Head of caudate nucleus (tissue), 42 donors: Measurements from ENCODE around the gene RBP3.

ENCODE experiments used
- DNase-seq, 42 donors: peaks; one replicate each; pipeline versions ENCODE4 v3.0.0 to v3.0.0-alpha.2; 2020 to 2021; ENCODE audit warnings: mixed read lengths in 7 of 42
- intact Hi-C: fragments of 100-400 bp; cut with DNase I; formaldehyde crosslinking; loops from one replicate; pipeline ENCODE4 v1.15.0; 2022

RBP3 gene

DNA sequence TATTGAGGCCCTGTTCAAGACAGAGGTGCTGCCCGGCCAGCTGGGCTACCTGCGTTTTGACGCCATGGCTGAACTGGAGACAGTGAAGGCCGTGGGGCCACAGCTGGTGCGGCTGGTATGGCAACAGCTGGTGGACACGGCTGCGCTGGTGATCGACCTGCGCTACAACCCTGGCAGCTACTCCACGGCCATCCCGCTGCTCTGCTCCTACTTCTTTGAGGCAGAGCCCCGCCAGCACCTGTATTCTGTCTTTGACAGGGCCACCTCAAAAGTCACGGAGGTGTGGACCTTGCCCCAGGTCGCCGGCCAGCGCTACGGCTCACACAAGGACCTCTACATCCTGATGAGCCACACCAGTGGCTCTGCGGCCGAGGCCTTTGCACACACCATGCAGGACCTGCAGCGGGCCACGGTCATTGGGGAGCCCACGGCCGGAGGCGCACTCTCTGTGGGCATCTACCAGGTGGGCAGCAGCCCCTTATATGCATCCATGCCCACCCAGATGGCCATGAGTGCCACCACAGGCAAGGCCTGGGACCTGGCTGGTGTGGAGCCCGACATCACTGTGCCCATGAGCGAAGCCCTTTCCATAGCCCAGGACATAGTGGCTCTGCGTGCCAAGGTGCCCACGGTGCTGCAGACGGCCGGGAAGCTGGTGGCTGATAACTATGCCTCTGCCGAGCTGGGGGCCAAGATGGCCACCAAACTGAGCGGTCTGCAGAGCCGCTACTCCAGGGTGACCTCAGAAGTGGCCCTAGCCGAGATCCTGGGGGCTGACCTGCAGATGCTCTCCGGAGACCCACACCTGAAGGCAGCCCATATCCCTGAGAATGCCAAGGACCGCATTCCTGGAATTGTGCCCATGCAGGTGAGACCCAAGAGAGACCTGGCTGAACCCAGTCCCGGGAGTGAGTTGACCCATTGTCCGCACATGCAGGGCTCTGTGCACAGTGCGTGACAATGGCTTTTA, 2.8 kb downstream of the RBP3 start:
- intact Hi-C loops: no loop called here
- DNase-seq: peak in 1 of 42 donors; percentile 27

DNA sequence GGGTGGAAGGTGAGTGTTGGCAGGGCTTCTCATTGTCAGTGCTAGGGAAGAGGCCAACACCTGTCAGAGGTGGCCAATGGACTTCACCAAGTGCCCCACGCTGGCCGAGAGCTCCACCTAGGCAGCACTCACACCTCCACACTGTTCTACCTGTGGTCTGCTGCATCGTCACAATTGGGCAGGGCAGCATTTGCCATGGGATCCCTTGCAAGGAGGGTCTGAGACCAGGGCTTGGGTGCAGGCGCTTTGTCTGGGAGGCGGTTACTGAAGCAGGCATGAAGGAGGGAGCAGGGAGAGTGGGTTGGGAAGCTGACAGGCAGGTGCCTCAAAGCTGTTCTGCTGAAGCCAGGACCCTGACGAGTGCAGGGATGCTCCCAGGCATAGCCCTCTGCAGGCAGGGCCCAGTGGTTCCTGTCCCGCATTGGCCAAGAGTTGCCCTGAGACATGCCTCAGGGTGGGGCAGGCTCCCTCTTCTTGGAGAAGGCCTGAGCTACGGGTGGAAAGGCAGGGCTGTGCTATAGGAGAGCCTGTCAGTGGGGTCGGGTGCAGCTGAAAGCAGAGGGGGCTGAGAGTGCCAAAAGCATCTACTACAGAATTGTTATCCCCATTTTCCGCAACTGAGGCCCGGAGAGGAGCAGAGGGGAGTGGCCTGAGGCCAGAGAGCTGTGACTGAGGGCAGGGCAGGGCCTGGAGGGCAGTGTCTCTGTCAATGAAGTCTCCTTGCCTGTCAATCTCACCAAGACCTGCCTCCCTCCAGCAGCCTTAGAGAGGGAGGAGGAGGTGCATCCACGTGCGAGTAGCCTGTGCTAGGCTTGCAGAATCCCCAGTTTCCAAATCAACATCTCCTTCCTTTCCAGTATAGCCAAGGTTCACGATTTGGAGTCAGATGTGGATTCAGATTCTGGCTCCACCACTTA, 4.0 kb downstream of the RBP3 start:
- peak in 2 of 42 donors; percentile 1 to 22 for DNase-seq
- intact Hi-C loops: no loop called here

DNA sequence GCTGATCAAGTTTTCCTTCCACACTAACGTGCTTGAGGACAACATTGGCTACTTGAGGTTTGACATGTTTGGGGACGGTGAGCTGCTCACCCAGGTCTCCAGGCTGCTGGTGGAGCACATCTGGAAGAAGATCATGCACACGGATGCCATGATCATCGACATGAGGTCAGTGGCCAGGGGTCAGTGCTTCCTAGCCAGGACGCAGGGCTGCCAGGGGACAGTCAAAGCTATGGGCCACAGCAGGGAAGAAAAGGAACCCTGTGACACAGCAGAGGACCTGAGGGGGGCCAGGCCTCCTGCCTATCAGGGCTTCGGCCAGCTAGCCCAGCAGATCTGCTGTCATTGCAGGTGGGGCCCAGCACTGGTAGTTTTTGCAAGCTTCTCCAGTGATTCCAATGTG, 5.2 kb downstream of the RBP3 start:
- intact Hi-C loops: no loop called here

DNA sequence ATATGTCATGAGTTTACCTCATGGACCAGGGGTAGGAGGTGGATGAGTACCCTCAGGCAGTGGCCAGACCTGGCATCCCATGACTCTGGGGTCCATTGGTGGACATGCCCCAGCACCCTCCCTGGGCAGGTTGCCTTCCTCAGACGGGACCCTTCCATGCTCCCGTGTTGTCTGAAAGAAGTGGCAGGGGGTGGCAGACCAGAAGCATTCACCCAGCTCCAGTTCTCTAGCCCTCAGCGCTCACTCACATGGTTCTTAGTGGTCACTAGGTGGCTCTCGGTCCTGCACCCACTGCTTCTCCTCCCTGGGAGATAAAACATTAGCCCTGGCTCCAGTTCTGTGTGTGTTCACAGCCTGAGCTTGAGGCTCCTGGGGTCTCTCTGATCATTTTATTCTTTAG, 6.0 kb downstream of the RBP3 start:
- intact Hi-C loops: no loop called here
- DNase-seq: peak in 1 of 42 donors; percentile 35

More for the DNA sequence above, 5.2 kb downstream of the RBP3 start:
- DNase-seq: peak in 1 of 42 donors; percentile 2

DNA sequence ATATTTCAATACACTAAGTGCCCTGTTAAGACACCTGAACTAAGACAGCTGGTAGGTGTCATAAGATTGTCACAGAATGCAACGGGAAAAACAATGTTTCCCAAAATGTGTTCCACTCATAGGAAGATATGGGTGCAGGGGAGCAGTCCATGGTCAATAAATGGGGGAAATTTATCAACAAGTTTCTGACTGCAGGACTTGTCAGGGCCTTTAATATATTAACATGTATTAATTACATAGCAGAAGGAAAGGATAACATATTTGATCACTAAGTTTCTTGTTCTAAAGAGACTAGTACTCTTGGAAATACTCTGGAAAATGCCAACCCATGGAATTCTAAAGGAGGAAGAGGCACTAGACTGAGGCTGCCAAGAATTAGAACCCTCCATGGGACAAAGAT, 6.7 kb downstream of the RBP3 start:
- intact Hi-C loops: no loop called here
- no peak for DNase-seq

DNA sequence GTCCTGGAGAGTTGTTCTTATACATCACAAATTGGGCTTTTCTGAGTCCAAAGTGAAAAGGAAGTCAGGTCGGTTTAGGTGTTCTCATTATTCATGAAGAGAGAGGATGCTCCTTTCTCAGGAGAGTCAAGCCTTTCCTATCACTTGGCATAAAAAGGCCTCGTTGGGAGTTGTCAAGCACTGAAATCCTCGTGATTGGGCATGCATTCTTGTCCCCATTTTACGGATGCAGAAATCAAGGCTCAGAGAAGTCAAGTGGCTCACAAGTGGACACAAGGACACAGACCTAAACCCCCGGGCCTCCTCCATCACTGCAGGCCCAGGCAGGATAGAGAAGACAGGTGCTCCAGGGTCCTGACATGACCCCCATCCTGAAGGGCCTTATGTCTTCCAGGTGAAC, 8.5 kb downstream of the RBP3 start:
- DNase-seq: peak in 1 of 42 donors; percentile 3
- intact Hi-C loops: no loop called here

DNA sequence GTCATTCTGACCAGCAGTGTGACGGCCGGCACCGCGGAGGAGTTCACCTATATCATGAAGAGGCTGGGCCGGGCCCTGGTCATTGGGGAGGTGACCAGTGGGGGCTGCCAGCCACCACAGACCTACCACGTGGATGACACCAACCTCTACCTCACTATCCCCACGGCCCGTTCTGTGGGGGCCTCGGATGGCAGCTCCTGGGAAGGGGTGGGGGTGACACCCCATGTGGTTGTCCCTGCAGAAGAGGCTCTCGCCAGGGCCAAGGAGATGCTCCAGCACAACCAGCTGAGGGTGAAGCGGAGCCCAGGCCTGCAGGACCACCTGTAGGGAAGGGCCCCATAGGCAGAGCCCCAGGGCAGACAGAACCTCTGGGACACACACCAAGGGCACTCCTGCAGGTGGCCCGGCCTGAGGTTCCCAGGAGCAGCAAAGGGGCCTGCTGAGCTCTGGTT, 9.0 kb downstream of the RBP3 start:
- peak in 3 of 42 donors; percentile 5 to 30 (median 11) for DNase-seq
- intact Hi-C loops: no loop called here

DNA sequence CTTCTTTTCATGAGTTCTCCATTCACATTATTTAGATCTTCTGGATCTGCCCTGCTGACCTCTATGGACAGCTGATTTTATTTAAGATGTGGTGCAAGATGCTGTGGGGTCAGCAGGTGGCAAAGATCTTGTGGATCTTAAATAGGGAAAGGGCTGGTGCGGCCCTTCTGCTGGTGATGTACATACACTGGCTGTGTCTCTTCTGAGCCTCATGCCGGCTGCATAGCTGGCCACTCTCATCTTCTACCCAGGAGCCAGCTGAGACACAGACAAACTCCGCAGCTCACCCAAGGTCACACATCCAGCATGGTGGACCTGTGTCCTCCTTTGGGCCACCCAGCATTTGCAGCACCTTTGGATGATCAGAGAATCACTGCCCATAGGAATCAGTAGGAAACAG, 9.7 kb downstream of the RBP3 start:
- intact Hi-C loops: no loop called here
- peak in 4 of 42 donors; percentile 1 to 34 (median 16) for DNase-seq

DNA sequence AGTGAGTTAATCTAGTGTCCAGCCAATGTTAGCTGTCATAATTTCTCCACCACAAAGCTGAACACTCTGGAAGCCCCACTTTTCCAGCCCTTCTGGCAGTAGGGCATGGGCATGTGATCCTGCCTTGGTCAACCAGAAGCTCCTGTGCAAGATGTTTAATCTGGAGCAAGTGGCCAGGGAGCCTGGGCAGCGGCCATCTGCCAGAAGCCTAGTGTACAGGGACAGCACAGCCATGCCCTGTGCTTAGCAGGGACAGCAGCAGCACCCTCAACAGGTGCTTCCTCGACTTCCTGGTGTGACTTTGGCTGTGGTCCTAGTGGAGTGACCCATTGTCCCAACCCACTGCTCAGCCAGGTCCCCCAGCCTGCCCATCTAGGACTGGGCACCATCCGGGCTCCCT, 10.3 kb downstream of the RBP3 start:
- peak in 5 of 42 donors; percentile 6 to 31 (median 14) for DNase-seq
- intact Hi-C loops: no loop called here

DNA sequence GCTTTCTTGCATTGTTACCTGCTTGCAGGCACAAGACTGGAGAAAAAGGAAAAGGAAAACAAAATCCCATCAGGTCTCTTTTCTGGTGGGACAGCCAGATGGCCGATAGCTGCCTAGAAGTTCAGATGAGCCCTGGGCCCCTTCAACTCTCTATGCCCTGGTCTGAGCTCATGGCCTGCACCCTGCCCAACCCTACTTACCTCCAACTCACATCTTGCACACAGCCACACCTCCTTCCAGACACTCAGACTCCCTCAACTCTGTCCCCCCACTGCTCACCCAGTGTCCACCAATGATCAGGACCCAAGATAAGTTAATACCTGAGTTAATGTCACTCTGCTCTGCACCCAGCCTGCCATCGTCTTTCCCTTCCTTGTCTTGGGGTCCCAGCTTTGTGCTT, 10.9 kb downstream of the RBP3 start:
- peak in 4 of 42 donors; percentile 2 to 19 (median 7) for DNase-seq
- intact Hi-C loops: no loop called here

DNA sequence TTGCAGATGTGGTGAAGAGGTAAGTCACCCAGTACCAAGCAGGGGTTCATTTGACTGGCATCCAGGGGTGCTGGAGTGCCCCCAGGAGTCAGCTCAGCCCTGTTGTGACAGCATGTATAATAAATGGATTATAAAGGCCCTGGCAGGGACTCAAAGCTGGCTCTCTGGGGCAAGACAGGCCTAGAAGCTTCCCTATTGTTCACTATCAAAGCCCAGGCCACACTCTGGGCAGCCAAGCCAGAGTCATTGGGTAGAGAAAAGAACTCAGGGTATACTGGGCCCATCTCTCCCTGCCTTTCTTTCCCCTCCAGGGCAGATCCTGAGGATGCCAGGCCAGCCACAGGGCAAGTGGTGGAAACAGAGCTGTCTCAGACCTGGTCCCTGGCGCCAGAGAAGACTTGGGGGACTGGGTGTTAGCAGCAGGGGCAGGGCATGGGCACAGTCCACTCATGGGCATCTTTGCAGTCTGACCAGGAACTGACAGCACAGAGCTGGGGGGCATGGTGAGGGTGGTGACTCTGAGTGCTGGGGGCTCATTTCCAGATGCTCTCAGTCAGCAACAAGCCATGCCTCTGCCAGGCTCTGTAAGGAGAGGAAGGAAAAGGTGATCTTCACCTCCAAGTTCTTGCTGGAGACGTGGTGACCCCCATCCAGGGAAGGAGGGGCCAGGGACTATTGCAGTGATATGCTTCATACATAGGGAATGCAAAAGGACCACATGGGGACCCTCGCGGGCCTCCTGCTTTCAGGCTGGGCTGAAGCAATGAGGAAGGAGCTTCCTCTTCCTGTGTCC, 11.7 kb downstream of the RBP3 start:
- DNase-seq: peak in 6 of 42 donors; percentile 7 to 38 (median 25)
- intact Hi-C loops: no loop called here

DNA sequence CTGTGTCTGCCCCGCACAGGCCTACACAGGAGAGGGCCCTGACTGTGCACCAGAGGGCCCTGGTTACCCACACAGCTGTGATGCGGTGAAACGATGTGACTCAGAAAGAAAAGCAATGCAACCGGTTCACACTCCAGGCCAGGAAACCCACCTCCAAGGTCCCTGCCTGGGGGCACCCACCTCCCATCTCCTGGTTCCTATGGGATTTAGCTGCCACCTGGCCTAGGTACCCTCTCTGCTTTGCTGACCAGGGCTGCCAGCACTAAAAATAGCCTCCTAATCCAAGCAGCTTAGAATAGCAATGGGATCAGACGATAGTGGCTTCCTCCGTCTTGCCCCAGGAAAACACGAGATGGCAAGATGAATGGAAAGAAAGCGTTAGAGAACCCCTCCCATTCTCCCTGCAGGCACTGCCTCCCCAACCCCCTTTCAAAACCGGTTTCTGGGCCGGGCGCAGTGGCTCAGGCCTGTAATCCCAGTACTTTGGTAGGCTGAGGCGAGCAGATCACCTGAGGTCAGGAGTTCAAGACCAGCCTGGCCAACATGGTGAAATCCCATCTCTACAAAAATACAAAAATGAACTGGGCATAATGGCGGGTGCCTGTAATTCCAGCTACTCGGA, 12.4 kb downstream of the RBP3 start:
- peak in 4 of 42 donors; percentile 9 to 39 (median 16) for DNase-seq
- intact Hi-C loops: no loop called here

DNA sequence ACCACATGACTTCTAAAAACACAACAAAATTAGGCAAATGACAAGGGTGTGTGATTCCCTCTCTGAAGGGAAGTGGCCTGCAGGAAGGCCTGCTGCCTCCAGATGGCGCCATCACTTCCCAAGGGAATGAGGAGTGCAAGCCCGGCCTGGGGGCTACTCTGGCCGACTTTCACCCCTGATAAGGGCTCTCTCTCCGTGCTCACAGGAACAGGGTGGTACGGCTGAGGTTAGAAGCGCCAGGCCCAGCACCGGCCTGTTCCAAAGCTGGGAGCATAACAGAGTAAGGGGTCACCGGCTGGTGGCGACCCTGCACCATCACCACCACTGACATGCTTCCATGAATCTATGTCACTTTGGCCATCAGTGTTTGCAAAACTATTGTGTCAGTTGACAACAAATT, 13.1 kb downstream of the RBP3 start:
- intact Hi-C loops: no loop called here
- DNase-seq: peak in 39 of 42 donors; percentile 36 to 89 (median 72)

DNA sequence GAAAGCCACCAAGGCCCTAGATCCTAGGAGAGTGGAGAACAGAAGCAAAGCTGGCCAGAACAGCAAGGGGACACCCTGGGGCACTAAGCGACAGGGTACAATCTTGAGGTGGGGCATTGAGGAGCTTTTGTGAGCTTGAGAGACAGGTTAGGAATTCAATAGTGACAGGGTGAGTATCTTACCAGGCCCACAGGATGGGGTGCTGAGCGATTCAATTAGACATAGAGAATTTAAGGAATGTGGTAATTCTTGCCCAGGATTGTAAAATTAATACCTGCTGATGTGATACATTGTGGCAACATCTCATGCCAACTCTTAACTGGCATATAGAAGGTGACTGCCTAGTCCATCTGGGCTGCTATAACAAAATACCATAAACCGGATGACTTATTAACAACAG, 14.0 kb downstream of the RBP3 start:
- DNase-seq: peak in 5 of 42 donors; percentile 2 to 34 (median 16)
- intact Hi-C loops: no loop called here

DNA sequence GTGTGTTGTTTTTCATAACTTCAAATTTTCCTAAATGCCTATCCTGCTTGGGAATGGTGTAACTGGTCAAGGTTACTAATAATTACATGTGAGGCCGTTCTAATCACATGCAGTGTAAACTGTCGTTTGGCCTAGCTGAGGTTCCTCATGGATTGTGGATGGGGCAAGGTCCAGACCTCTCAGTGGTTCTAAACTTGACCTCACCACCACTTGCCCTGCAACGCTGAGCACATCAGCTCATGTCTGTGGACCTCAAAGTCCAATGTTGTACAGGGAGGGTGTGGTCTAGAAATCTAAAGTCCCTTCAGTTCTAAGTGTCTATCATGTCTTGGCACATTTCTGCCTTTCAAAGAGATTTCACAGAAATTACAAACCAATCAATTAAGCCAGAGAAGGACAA, 15.6 kb downstream of the RBP3 start:
- DNase-seq: peak in 1 of 42 donors; percentile 1
- intact Hi-C loops: no loop called here

DNA sequence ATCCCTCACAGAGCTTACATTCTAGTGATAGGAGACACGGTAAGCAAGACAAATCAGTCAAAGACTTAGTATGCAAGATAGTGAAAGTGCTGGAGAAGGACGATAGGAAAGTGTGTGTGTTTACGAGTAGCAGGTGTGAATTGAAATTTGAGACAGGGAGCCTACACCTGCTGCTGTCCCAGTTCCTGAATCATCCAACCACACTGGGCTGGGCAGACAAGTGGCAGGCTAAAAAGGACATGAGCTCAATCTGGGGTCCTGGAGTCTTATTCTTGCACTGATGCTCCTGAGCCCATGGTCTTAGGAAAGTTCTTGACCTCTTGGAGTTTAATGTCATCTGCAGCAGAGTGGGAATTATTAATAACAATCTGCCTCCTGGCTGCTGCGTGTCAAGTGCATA, 16.2 kb downstream of the RBP3 start:
- intact Hi-C loops: no loop called here
- peak in 1 of 42 donors; percentile 4 for DNase-seq

DNA sequence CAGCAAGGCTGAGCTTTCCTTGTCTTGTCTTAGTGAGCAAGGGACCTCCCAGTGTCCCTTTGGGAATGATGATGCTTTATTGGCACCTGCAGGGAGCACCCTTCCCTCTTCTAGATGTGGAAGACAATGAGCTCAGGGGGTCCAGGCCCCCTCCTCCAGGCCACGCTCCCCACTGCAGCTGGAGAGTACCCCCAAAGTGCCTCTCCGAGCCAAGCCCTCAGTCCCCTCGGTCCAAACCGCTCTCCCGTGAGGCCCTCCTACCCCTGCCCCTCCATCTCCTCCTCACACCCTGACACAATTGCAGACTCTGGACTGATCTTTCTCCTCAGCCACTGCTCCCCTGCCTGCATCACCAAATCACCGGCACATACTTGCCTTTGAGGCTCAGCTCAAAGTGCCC, 16.7 kb downstream of the RBP3 start:
- intact Hi-C loops: no loop called here
- peak in 2 of 42 donors; percentile 7 to 30 for DNase-seq
